Measurements from ENCODE around the gene OR10Z1. TPM values are rescaled to one million over a fixed set of nuclear protein-coding genes. Genes with fewer than 3 reads are reported as not detected.

OR10Z1 gene
- total RNA-seq: not detected
- polyA plus RNA-seq (2013, experiment 1 of 2): not detected
- polyA plus RNA-seq (2013, experiment 2 of 2): not detected
- long read RNA-seq, experiment 1: 0 reads
- long read RNA-seq, experiment 2: 0 reads
- long read RNA-seq, experiment 3: 0 reads
- long read RNA-seq, experiment 4: 0 reads

GRCh38 chr1:158604968-158605367, at the start of gene OR10Z1:
TSS of gene OR10Z1 (plus strand) at chr1:158605268. CDS start at chr1:158606439, 1,171 bp downstream.
- H3K36me3 Mint-ChIP-seq (ENCODE audit: low read depth): no peaks in the 10 kb centered on the region
- H3K27me3 ChIP-seq (ENCODE audit: control insufficient read depth, insufficient read depth, low read length, poor library complexity, severe bottlenecking): no peaks in the 10 kb centered on the region
- H3K9ac ChIP-seq (ENCODE audit: extremely low read depth, low read length, poor library complexity, severe bottlenecking): no peak within 1 kb of the TSS
- H3K4me3 Mint-ChIP-seq: no peak within 1 kb of the TSS
- H3K36me3 ChIP-seq (ENCODE audit: control insufficient read depth, insufficient read depth, low read length): no peaks in the 10 kb centered on the region
- peaks cover 3% of the 10 kb centered on the region for H3K4me1 ChIP-seq (ENCODE audit: control insufficient read depth, insufficient read depth, low read length)
- H3K4me3 ChIP-seq (ENCODE audit: low read length): no peak within 1 kb of the TSS
- peaks cover 2% of the 10 kb centered on the region for H3K4me1 Mint-ChIP-seq
- H3K27me3 Mint-ChIP-seq (ENCODE audit: insufficient read depth): no peaks in the 10 kb centered on the region
- no peaks in the 10 kb centered on the region for H3K9me3 ChIP-seq (ENCODE audit: control insufficient read depth, low read length)
- no peak for DNase-seq
- no peak within 1 kb of the TSS for H3K27ac Mint-ChIP-seq
- WGBS, 2 experiments (ENCODE audit: insufficient coverage in 1 of 2, insufficient read length in 1 of 2): 93% methylated on average over 1 of the region's 1 CpG; no CpG with 5 or more reads in 1 of the 2 experiments
- TF ChIP-seq CTCF (conservative IDR thresholded peaks at IDR 0.05): no peak
- no peaks in the 10 kb centered on the region for H3K9me3 Mint-ChIP-seq
- no peak within 1 kb of the TSS for H3K27ac ChIP-seq (ENCODE audit: low read depth, low read length)

- Histone ChIP-seq H3K4me1 (ENCODE audit: control insufficient read depth, insufficient read depth, low read length) (no peaks in the 10 kb centered on the region), H3K4me3 (ENCODE audit: low read length) (no peak overlapping the region), H3K9me3 (ENCODE audit: control insufficient read depth, low read length) (no peaks in the 10 kb centered on the region), H3K27me3 (ENCODE audit: control insufficient read depth, insufficient read depth, low read length, poor library complexity, severe bottlenecking) (no peaks in the 10 kb centered on the region), H3K27ac (ENCODE audit: low read depth, low read length) (no peak overlapping the region), H3K36me3 (ENCODE audit: control insufficient read depth, insufficient read depth, low read length) (no peaks in the 10 kb centered on the region), H3K9ac (ENCODE audit: extremely low read depth, low read length, poor library complexity, severe bottlenecking) (no peak overlapping the region)
- TF ChIP-seq CTCF (conservative IDR thresholded peaks at IDR 0.05): no peak
- peaks cover 2% of the 10 kb centered on the region for H3K27me3 Mint-ChIP-seq (ENCODE audit: insufficient read depth)
- no peak overlapping the region for H3K4me3 Mint-ChIP-seq
- H3K27ac Mint-ChIP-seq: no peak overlapping the region
- H3K9me3 Mint-ChIP-seq: no peaks in the 10 kb centered on the region
- whole genome bisulfite sequencing, 2 experiments (ENCODE audit: insufficient coverage in 1 of 2, insufficient read length in 1 of 2): 100% methylated on average over 1 of the region's 1 CpG
- H3K4me1 Mint-ChIP-seq: no peaks in the 10 kb centered on the region
- no peak for DNase-seq
- no peaks in the 10 kb centered on the region for H3K36me3 Mint-ChIP-seq (ENCODE audit: low read depth)
These were observed 45.4 kb upstream of the OR10Z1 start for GRCh38 chr1:158559696-158560095.

- Mint-ChIP-seq H3K9me3 (no peaks in the 10 kb centered on the region), H3K4me1 (no peaks in the 10 kb centered on the region), H3K4me3 (no peak overlapping the region), H3K27me3 (ENCODE audit: insufficient read depth) (peaks cover 2% of the 10 kb centered on the region), H3K27ac (no peak overlapping the region), H3K36me3 (ENCODE audit: low read depth) (no peaks in the 10 kb centered on the region)
- Histone ChIP-seq H3K27ac (ENCODE audit: low read depth, low read length) (no peak overlapping the region), H3K9me3 (ENCODE audit: control insufficient read depth, low read length) (no peaks in the 10 kb centered on the region), H3K4me1 (ENCODE audit: control insufficient read depth, insufficient read depth, low read length) (no peaks in the 10 kb centered on the region), H3K27me3 (ENCODE audit: control insufficient read depth, insufficient read depth, low read length, poor library complexity, severe bottlenecking) (no peaks in the 10 kb centered on the region), H3K36me3 (ENCODE audit: control insufficient read depth, insufficient read depth, low read length) (no peaks in the 10 kb centered on the region), H3K4me3 (ENCODE audit: low read length) (no peak overlapping the region), H3K9ac (ENCODE audit: extremely low read depth, low read length, poor library complexity, severe bottlenecking) (no peak overlapping the region)
- WGBS, 2 experiments (ENCODE audit: insufficient coverage in 1 of 2, insufficient read length in 1 of 2): 100% methylated on average over 1 of the region's 2 CpGs; no CpG with 5 or more reads in 1 of the 2 experiments
- DNase-seq: no peak
- TF ChIP-seq CTCF (conservative IDR thresholded peaks at IDR 0.05): no peak
These were observed 41.2 kb upstream of the OR10Z1 start for GRCh38 chr1:158563853-158564252.

Data from endodermal cell (in vitro differentiated cells).